ENCODE data around the gene CALM3. TPM values are rescaled to one million over a fixed set of nuclear protein-coding genes. Genes with fewer than 3 reads are reported as not detected.

Gene CALM3
- total RNA-seq, 1 experiment from 2014 or later = 484 TPM

DNA sequence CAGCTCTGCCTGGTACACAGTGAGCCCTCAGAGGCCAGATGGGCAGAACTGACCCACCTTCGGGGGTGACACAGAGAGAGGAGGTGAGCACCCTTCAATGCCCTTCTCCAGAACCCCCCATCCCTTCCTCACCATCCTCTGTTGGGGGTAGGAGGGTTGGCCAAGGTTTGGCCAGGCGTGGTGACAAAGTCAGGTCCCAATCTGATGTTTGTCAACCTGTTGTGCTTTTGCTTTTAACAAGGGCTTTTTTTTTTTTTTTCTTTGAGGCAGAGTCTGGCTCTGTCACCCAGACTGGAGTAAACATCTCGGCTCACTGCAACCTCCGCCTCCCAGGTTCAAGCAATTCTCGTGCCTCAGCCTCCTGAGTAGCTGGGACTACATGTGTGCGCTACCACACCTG, 16.5 kb downstream of the CALM3 start:
- H3K9me3 ChIP-seq = no peaks in the 10 kb centered on the region
- H3K4me3 Mint-ChIP-seq (ENCODE audit: unreplicated experiment) = no peak overlapping the region
- H3K9me3 Mint-ChIP-seq (ENCODE audit: unreplicated experiment) = no peaks in the 10 kb centered on the region
- TF ChIP-seq, protein P1, sequence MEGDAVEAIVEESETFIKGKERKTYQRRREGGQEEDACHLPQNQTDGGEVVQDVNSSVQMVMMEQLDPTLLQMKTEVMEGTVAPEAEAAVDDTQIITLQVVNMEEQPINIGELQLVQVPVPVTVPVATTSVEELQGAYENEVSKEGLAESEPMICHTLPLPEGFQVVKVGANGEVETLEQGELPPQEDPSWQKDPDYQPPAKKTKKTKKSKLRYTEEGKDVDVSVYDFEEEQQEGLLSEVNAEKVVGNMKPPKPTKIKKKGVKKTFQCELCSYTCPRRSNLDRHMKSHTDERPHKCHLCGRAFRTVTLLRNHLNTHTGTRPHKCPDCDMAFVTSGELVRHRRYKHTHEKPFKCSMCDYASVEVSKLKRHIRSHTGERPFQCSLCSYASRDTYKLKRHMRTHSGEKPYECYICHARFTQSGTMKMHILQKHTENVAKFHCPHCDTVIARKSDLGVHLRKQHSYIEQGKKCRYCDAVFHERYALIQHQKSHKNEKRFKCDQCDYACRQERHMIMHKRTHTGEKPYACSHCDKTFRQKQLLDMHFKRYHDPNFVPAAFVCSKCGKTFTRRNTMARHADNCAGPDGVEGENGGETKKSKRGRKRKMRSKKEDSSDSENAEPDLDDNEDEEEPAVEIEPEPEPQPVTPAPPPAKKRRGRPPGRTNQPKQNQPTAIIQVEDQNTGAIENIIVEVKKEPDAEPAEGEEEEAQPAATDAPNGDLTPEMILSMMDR (IDR thresholded peaks at IDR 0.05; ENCODE audit: insufficient read depth in 1 of 2, low read depth in 1 of 2, low read length in 1 of 2, severe bottlenecking in 1 of 2, unreplicated experiment in 1 of 2) = no peak
- no peak overlapping the region for H3K4me3 ChIP-seq (ENCODE audit: low read depth, low read length)
- no peaks in the 10 kb centered on the region for H3K27me3 Mint-ChIP-seq (ENCODE audit: insufficient read depth, unreplicated experiment)
- intact Hi-C loops (cut with micrococcal nuclease; ENCODE audit: unreplicated experiment) = no loop called here
- H3K4me1 ChIP-seq = peaks cover 14% of the 10 kb centered on the region
- no peaks in the 10 kb centered on the region for H3K27me3 ChIP-seq (replicated peaks; ENCODE audit: control insufficient read depth, insufficient read depth, low read length)
- no peak overlapping the region for H3K27ac Mint-ChIP-seq (ENCODE audit: unreplicated experiment)
- no peaks in the 10 kb centered on the region for H3K36me3 ChIP-seq (ENCODE audit: control insufficient read depth, insufficient read depth, low read length)
- DNase-seq = no peak
- ChIA-PET POLR2A (interaction anchor here (0.9 to 1.2 kb wide), 4 partner anchors 14 to 57 kb away, joined by 3 to 5 read pairs (median 4); partner anchors contain the start of gene CALM3), CTCF (interaction anchor here (0.6 to 3.2 kb wide), 17 partner anchors 11 to 848 kb away, joined by 3 to 117 read pairs (median 6); partner anchors contain the start of genes CALM3, DACT3 and SIX5)
- H3K4me1 Mint-ChIP-seq (ENCODE audit: low read depth, unreplicated experiment) = peaks cover 6% of the 10 kb centered on the region
- peaks cover 5% of the 10 kb centered on the region for H3K36me3 Mint-ChIP-seq (ENCODE audit: insufficient read depth, unreplicated experiment)
- BruUV-seq (replicated peaks) = no TSS peak

DNA sequence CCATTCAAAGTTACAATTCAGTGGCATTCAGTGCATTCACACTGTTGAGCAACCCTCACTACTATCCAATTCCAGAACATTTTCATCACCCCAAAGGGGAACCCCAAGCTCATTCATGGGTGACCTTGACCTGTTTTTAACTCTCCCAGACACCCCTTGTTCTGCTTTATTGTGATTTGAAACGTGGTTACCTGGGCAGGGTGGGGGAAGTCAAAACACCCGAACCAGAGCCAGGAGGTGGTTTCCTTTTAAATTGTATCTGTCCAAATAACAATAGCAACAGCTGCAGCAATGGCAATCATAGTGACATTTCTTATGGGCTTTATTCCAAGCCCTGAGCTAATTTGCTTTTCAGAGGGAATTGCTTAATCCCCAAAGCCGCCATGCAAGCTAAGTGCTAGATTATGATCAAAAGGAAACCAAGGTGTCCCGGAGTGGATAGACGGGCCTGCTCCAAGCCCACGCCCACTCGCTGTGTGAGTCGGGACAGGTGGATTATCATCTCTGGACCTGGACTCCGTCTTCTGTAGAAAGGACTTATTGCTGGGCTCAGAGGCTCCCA, 17.6 kb downstream of the CALM3 start:
- Mint-ChIP-seq H3K4me1 (ENCODE audit: low read depth, unreplicated experiment) (peaks cover 6% of the 10 kb centered on the region), H3K36me3 (ENCODE audit: insufficient read depth, unreplicated experiment) (peaks cover 5% of the 10 kb centered on the region), H3K27me3 (ENCODE audit: insufficient read depth, unreplicated experiment) (no peaks in the 10 kb centered on the region), H3K9me3 (ENCODE audit: unreplicated experiment) (no peaks in the 10 kb centered on the region), H3K27ac (ENCODE audit: unreplicated experiment) (no peak overlapping the region), H3K4me3 (ENCODE audit: unreplicated experiment) (no peak overlapping the region)
- POLR2A ChIA-PET = no interaction called here
- TF ChIP-seq, protein P1 (IDR thresholded peaks at IDR 0.05; ENCODE audit: insufficient read depth in 1 of 2, low read depth in 1 of 2, low read length in 1 of 2, severe bottlenecking in 1 of 2, unreplicated experiment in 1 of 2) = no peak
- no peaks in the 10 kb centered on the region for H3K27me3 ChIP-seq (replicated peaks; ENCODE audit: control insufficient read depth, insufficient read depth, low read length)
- intact Hi-C loops (cut with micrococcal nuclease; ENCODE audit: unreplicated experiment) = no loop called here
- no peaks in the 10 kb centered on the region for H3K36me3 ChIP-seq (ENCODE audit: control insufficient read depth, insufficient read depth, low read length)
- H3K4me3 ChIP-seq (ENCODE audit: low read depth, low read length) = no peak overlapping the region
- H3K9me3 ChIP-seq = no peaks in the 10 kb centered on the region
- no peak for DNase-seq
- H3K4me1 ChIP-seq = peaks cover 14% of the 10 kb centered on the region
- no TSS peak for BruUV-seq (replicated peaks)
- CTCF ChIA-PET = interaction anchor here (0.6 to 3.2 kb wide), 2 partner anchors 43 to 53 kb away, joined by 4 to 117 read pairs; partner anchors contain the start of gene DACT3

DNA sequence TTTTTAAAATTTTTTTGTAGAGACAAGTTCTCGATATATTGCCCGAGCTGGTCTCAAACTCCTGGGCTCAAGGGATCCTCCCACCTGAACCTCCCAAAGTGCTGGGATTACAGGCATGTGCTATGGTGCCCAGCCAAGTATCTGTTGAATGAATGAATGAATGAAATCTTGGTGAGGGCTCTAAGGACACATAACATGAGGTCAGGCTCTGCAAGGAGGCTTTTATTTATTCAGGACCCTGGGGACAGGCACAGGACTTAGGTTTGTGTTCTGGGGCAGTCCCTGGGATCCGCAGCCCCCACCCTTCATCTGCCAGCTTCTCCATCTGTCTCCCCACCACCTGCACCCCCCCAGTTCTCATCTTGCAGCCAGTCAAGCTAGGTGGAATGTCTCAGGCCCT, 19.1 kb downstream of the CALM3 start:
- BruUV-seq (replicated peaks) = no TSS peak
- Histone ChIP-seq H3K27me3 (replicated peaks; ENCODE audit: control insufficient read depth, insufficient read depth, low read length) (no peaks in the 10 kb centered on the region), H3K36me3 (ENCODE audit: control insufficient read depth, insufficient read depth, low read length) (no peaks in the 10 kb centered on the region), H3K4me3 (ENCODE audit: low read depth, low read length) (no peak overlapping the region), H3K9me3 (no peaks in the 10 kb centered on the region), H3K4me1 (peaks cover 14% of the 10 kb centered on the region)
- ChIA-PET POLR2A (no interaction called here), CTCF (interaction anchor here (0.5 kb wide), 1 partner anchor 93 kb away, joined by 7 read pairs; no protein-coding TSS in a partner anchor)
- intact Hi-C loops (cut with micrococcal nuclease; ENCODE audit: unreplicated experiment) = no loop called here
- Mint-ChIP-seq H3K9me3 (ENCODE audit: unreplicated experiment) (no peaks in the 10 kb centered on the region), H3K4me3 (ENCODE audit: unreplicated experiment) (no peak overlapping the region), H3K27me3 (ENCODE audit: insufficient read depth, unreplicated experiment) (no peaks in the 10 kb centered on the region), H3K36me3 (ENCODE audit: insufficient read depth, unreplicated experiment) (no peaks in the 10 kb centered on the region), H3K4me1 (ENCODE audit: low read depth, unreplicated experiment) (no peaks in the 10 kb centered on the region), H3K27ac (ENCODE audit: unreplicated experiment) (no peak overlapping the region)
- DNase-seq = no peak
- TF ChIP-seq, protein P1 (IDR thresholded peaks at IDR 0.05; ENCODE audit: insufficient read depth in 1 of 2, low read depth in 1 of 2, low read length in 1 of 2, severe bottlenecking in 1 of 2, unreplicated experiment in 1 of 2) = no peak

All from Caco-2 (cell line).